Right lobe of liver (tissue), 6 donors: ENCODE results near the gene CYTH4. TPM values are rescaled to one million over a fixed set of nuclear protein-coding genes. Genes with fewer than 3 reads are reported as not detected.

Experiments
- ATAC-seq, 4 donors: fragments of 200-7000 bp; cut with Tn5 transposase; one replicate each; pipeline ENCODE4 v1.9.1; 2020; ENCODE audit warnings: mild to moderate bottlenecking in 4 of 4, moderate library complexity in 4 of 4
- DNase-seq, 3 donors: peaks; one replicate each; pipeline ENCODE4 v3.0.0-alpha.2; 2020
- H3K27ac ChIP-seq, 3 donors: fragments of 200-600 bp; one replicate each; pipeline ENCODE4 v1.8.0; 2022
- H3K27me3 ChIP-seq, 2 donors: fragments of 200-600 bp; one replicate each; pipeline ENCODE4 v1.8.0; 2022
- H3K36me3 ChIP-seq, 4 donors: fragments of 200-600 bp; sonication (generic) in 1 of 4; one replicate each; pipeline versions ENCODE4 v1.5.1 to v1.8.0; 2017 to 2022; ENCODE audit warnings: control low read depth in 1 of 4
- H3K4me1 ChIP-seq, 4 donors: fragments of 200-600 bp; sonication (generic) in 1 of 4; one replicate each; pipeline versions ENCODE4 v1.5.1 to v1.8.0; 2017 to 2022; ENCODE audit warnings: control low read depth in 1 of 4
- H3K4me3 ChIP-seq, 3 donors: fragments of 200-600 bp; one replicate each; pipeline ENCODE4 v1.8.0; 2022
- H3K9me3 ChIP-seq, 4 donors: fragments of 200-600 bp; sonication (generic) in 1 of 4; one replicate each; pipeline versions ENCODE4 v1.5.1 to v1.8.0; 2017 to 2022; ENCODE audit warnings: control low read depth in 1 of 4
- POLR2A ChIP-seq: fragments of 450-650 bp; IDR thresholded peaks from one replicate; pipeline ENCODE4 v1.6.1; 2017; ENCODE audit warnings: antibody characterized with exemption, mild to moderate bottlenecking
- WGBS: methylation state at CpG from one replicate; pipeline ENCODE4 v1.1.6; 2018; ENCODE audit warnings: low coverage, low lambda C conversion rate; ENCODE audit not compliant: insufficient coverage; ENCODE audit errors: missing lambda C conversion rate; 5-methylcytosine and 5-hydroxymethylcytosine counted together
- intact Hi-C, 2 donors: fragments of 100-400 bp; cut with DNase I; formaldehyde crosslinking; loops; one replicate each; pipeline versions ENCODE4 v1.11.2 to v1.14.1; 2022
- total RNA-seq, 6 experiments: library from RNA; depleted of rRNA in 2 of 6; stranded (reverse); fragments of >200 nt in 2 of 6; fragmentation: NEBNext Ultra II Directional in 3 of 6; extraction: Animal tissue kit (Norgen Biotek cat#: 25700) in 3 of 6; gene quantifications; one replicate each; pipeline versions ENCODE4 v1.1.0 to v1.2.4, GENCODE V29; 2016 to 2023
- TF ChIP-seq, protein P1 (sequence below), 4 donors: fragments of 200-600 bp in 3 of 4; fragments of 450-650 bp in 1 of 4; IDR thresholded peaks; one replicate each; pipeline versions ENCODE4 v1.5.1 to v1.8.0; 2016 to 2022; ENCODE audit warnings: antibody characterized with exemption in 4 of 4, mild to moderate bottlenecking in 2 of 4
- donor health status: DM: no; HTN: yes; CAD: no.
- donor health status: DM: no; HTN: no; CAD: no.
- donor health status: DM: no; HTN: no; CAD: no.
- donor health status: DM: no; HTN: yes; CAD: no.
- donor health status: DM: no; HTN: yes; CAD: no.

The CYTH4 gene
- total RNA-seq, 6 experiments from 2014 or later, result 2.9 to 12.8 (median 4.0) TPM

GRCh38 chr22:37357446-37358075, 75.3 kb downstream of the CYTH4 start:
- Histone ChIP-seq H3K4me3 (no peak overlapping the region), H3K27me3 (no peaks in the 10 kb centered on the region), H3K4me1 (no peaks in the 10 kb centered on the region), H3K9me3 (no peaks in the 10 kb centered on the region), H3K36me3 (no peaks in the 10 kb centered on the region), H3K27ac (no peak overlapping the region)
- TF ChIP-seq, protein P1, sequence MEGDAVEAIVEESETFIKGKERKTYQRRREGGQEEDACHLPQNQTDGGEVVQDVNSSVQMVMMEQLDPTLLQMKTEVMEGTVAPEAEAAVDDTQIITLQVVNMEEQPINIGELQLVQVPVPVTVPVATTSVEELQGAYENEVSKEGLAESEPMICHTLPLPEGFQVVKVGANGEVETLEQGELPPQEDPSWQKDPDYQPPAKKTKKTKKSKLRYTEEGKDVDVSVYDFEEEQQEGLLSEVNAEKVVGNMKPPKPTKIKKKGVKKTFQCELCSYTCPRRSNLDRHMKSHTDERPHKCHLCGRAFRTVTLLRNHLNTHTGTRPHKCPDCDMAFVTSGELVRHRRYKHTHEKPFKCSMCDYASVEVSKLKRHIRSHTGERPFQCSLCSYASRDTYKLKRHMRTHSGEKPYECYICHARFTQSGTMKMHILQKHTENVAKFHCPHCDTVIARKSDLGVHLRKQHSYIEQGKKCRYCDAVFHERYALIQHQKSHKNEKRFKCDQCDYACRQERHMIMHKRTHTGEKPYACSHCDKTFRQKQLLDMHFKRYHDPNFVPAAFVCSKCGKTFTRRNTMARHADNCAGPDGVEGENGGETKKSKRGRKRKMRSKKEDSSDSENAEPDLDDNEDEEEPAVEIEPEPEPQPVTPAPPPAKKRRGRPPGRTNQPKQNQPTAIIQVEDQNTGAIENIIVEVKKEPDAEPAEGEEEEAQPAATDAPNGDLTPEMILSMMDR (IDR thresholded peaks at IDR 0.05), result no peak
- no peak for TF ChIP-seq POLR2A
- WGBS, result 75% methylated on average over 10 of the region's 10 CpGs
- ATAC-seq, result no peak
- no peak for DNase-seq
- intact Hi-C loops, result no loop called here

GRCh38 chr22:37358386-37358785, 76.1 kb downstream of the CYTH4 start:
- no peak for TF ChIP-seq POLR2A
- TF ChIP-seq, protein P1 (IDR thresholded peaks at IDR 0.05), result no peak
- H3K9me3 ChIP-seq, result no peaks in the 10 kb centered on the region
- H3K36me3 ChIP-seq, result no peaks in the 10 kb centered on the region
- DNase-seq (no peak), ATAC-seq (no peak)
- intact Hi-C loops, result no loop called here
- no peak overlapping the region for H3K4me3 ChIP-seq
- WGBS, result 88% methylated on average over 9 of the region's 11 CpGs
- H3K4me1 ChIP-seq, result no peaks in the 10 kb centered on the region
- H3K27me3 ChIP-seq, result no peaks in the 10 kb centered on the region
- H3K27ac ChIP-seq, result no peak overlapping the region

DNA sequence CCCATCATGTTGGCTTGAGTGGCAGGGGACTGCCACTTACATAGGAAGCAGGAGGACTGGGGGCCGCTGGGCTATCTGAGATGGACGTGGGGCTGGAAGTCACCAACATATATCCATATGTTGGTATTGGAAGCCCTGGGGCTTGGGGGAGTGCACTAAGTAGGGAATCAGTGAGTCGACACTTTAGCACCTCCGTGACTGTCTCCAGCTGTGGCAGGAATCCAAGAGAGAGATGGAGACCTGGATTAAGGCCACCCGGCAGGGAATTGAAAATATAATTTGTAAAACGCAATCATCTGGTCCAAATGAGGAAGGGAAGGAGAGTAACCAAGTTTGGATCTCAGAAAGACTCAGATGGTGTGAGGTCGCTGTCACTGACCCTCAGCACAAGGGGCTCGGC, 76.6 kb downstream of the CYTH4 start:
- DNase-seq (no peak), ATAC-seq (no peak)
- H3K4me3 ChIP-seq, result no peak overlapping the region
- H3K27me3 ChIP-seq, result no peaks in the 10 kb centered on the region
- no peak overlapping the region for H3K27ac ChIP-seq
- no peaks in the 10 kb centered on the region for H3K36me3 ChIP-seq
- TF ChIP-seq, protein P1 (IDR thresholded peaks at IDR 0.05), result no peak
- TF ChIP-seq POLR2A, result no peak
- H3K9me3 ChIP-seq, result no peaks in the 10 kb centered on the region
- no peaks in the 10 kb centered on the region for H3K4me1 ChIP-seq
- 71% methylated on average over 5 of the region's 8 CpGs for whole genome bisulfite sequencing
- intact Hi-C loops, result no loop called here

DNA sequence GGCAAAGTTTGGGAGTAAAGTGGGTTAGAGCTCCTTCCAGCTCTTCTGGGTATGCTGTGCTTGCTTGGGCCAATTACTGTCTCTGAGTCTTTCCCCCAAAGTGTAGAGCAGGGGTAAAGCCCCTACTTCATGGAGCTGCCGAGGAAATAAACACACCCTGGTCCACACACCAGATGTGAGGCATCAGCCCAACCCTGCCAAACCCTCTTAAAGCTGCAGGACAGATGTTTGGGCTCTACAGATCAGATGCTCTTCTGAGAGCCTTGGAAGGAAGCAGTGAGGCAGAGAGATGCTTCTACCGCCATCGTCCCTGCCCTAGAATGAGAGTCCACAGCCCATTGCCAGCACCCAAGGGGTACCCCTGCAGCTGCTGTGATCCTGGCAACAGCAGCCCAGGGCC, 80.3 kb downstream of the CYTH4 start:
- Histone ChIP-seq H3K9me3 (no peaks in the 10 kb centered on the region), H3K27me3 (no peaks in the 10 kb centered on the region), H3K4me1 (peaks cover 0 to 1% (median 0%) of the 10 kb centered on the region in 4 donors), H3K27ac (no peak overlapping the region), H3K36me3 (no peaks in the 10 kb centered on the region), H3K4me3 (no peak overlapping the region)
- no peak for TF ChIP-seq POLR2A
- TF ChIP-seq, protein P1 (IDR thresholded peaks at IDR 0.05), result no peak
- intact Hi-C loops, result no loop called here
- DNase-seq (no peak), ATAC-seq (no peak)
- WGBS, result 93% methylated on average over 2 of the region's 3 CpGs
